Activated CD4-positive, alpha-beta T cell treated with anti-CD3 and anti-CD28 coated beads, Interleukin-2, Interleukin-4, amounts not matched to agents 100 ng/mL and 50 ng/mL, durations not matched to agents 16 hours and 8 hours (primary cell): ENCODE data around the gene CCR3.

Experiments used
- DNase-seq: peaks from one replicate; pipeline ENCODE4 v3.0.0-alpha.2; 2020; ENCODE audit warnings: low spot score

Gene CCR3

GRCh38 chr3:46221391-46221790 is 20.9 kb upstream of the CCR3 start:
- DNase-seq: no peak

GRCh38 chr3:46221938-46222337 is 20.3 kb upstream of the CCR3 start:
- DNase-seq: no peak

- no peak for DNase-seq
These were observed 19.7 kb upstream of the CCR3 start for GRCh38 chr3:46222435-46223161.

- no peak for DNase-seq
These were observed 13.7 kb upstream of the CCR3 start for GRCh38 chr3:46228260-46229242.

DNA sequence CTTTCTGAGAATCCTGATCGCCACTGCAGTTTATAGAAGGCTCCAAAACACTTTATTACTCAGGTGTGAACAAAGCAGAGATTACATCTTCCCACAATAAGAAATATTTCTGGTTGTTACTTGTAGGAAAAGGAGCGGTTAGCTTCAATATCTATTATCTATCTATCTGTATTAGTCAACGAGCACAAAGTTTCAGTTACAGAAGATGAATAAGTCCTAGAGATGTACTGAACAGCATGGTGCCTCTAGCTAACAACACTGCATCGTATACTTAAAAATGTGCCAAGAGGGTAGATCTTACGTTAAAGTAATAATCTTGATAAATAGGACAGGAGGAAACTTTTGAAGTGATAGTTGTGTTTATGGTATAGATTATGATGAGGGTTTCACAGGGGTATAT is 10.9 kb upstream of the CCR3 start:
- DNase-seq: peak; percentile 23

- no peak for DNase-seq
These were observed 9.1 kb upstream of the CCR3 start for GRCh38 chr3:46233194-46233593.

DNA sequence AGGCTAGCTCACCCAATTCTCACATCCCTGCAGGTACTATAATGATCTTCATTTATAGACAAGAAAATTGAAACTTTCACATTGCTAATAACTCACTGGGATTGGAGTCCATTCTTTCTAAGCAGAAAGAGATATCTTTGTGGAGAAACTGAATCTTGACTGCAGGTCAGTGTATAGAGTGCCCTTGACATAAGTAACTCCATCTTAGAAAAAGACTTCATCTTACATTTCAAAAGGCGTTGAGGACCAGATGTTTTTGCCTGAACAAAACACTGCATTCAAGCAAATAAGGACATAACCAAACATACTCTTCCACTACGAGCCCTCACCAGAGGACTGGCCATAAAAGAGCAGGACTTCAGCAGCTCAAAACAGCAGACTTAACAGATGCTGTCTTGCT is 6.8 kb upstream of the CCR3 start:
- DNase-seq: no peak

GRCh38 chr3:46236294-46237054 is 5.8 kb upstream of the CCR3 start:
- no peak for DNase-seq

- no peak for DNase-seq
These were observed 3.9 kb upstream of the CCR3 start for GRCh38 chr3:46238386-46238785.

GRCh38 chr3:46239301-46239938 is 2.8 kb upstream of the CCR3 start:
- DNase-seq: no peak

- DNase-seq: no peak
These were observed 2.3 kb upstream of the CCR3 start for GRCh38 chr3:46239952-46240351.

- DNase-seq: no peak
These were observed 1.3 kb downstream of the CCR3 start for GRCh38 chr3:46243560-46243959.

- no peak for DNase-seq
These were observed 2.9 kb downstream of the CCR3 start for GRCh38 chr3:46245146-46245545.

DNA sequence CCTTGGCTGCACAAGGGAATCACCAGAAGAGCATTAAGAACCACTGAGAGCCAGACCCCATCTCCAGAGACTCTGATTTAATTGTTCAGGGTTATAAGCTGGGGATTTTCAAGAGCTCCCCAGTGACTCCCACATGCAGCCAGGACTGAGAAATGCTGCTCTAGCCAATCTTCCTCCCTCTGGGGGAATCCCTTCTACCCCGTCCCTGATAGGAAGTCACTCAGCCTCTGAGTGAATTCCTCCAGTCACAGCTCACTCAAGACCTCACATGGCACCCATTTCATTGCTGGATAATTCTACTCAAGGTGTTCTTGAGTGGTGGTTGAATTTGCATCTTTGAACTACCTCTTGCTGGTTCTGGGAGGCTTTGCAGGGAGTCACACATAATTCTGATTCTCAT is 10.7 kb downstream of the CCR3 start:
- no peak for DNase-seq

DNA sequence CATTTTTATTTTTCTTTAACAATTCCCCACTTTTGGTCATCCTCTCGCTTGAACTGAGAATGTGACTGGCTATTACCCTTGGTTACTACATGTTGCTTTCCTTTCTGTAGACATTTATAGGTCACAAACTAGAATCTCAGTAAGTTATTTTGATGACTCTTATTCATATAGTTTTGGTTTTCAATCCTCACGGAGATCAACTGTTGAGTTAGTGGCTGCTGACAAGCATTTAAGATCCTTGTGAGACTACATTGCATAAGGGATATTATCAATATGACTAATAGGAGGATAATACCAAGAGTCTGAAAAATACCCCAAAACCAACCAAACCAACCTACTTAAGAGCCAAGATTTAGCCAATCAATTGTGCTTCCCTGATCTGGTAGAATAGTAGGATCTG is 16.3 kb downstream of the CCR3 start:
- DNase-seq: no peak

DNA sequence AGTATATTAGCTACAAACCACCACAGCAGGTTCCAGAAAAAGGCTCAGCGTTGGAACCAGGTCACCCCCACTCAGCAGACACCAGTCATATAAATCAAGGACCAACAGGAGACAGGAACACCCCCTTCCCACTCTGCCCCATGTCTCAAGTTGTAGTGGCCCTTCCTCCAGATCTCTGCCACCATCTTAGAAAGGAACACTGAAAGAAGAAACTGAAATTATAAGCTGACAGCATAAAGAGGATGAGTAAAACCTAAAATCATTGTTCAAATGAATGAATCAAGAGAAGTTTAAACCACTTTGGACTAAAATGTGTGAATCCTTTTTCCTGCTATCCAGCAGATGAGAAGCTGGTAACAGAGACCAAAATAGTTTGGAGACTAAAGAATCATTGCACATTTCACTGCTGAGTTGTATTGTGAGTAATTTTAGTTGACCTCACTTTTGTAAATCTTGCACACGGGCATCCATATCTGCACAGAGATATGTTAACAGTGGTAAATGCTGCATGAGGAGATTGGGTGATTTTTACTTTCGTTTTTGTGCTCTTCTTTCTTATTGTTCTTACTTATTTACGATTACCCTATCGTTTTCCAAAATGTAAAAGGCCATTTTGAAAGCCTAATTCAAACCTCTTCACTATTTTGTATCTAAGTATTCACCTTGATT is 19.8 kb downstream of the CCR3 start:
- DNase-seq: no peak

- no peak for DNase-seq
These were observed 21.7 kb downstream of the CCR3 start for GRCh38 chr3:46264002-46264401.

DNA sequence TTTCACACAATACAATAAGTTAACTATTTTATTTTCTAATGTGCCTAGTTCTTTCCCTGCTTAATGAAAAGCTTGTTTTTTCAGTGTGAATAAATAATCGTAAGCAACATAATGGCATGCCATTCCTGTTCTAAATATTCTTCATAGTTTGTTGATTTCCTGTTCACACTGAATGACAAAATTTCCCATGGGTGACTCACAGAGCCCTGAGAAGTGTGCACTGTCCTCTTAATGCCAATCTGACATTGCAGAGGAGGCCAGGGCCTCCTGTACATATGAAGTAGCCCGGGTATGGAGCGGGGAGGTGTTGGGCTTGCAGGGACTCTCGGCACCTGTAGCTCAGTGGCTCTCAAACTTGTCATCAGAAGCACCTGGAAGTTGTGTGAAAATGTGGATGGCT is 24.3 kb downstream of the CCR3 start:
- no peak for DNase-seq

GRCh38 chr3:46269556-46269955 is 27.3 kb downstream of the CCR3 start:
- peak; percentile 73 for DNase-seq

- no peak for DNase-seq
These were observed 28.2 kb downstream of the CCR3 start for GRCh38 chr3:46270474-46270873.

DNA sequence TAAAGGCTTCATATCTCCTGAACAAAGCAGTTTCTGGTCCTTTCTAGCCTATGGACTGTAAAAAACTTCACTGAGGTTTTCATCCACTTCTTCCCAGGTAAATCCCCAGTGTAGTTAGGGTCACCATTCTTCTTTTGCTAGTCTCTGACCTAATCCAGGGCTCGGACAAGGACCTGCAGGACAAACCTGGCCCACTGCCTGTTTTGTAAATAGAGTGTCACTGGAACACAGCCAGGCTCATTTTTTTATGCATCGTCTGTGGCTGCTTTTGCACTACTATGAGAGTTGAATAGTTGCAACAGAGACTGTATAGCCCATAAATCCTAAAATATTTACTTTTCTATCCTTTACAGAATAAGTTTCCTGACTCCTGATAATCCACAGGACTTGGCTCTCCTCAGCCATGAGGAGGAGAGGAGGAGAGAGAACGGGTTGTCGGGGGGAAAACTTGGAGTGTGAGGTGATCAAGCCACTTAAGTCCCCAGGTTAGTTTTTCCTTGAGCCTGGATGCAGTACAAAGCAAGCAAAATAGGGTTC is 29.0 kb downstream of the CCR3 start:
- no peak for DNase-seq
